ENCODE measurements around the gene AUP1. TPM values are rescaled to one million over a fixed set of nuclear protein-coding genes. Genes with fewer than 3 reads are reported as not detected.

Gene AUP1
- total RNA-seq, 1 experiment from 2014 or later, result 91.5 TPM

GRCh38 chr2:74533464-74533863 is 4.0 kb upstream of the AUP1 start:
- Histone ChIP-seq H3K27me3 (ENCODE audit: insufficient read depth, low read length) (no peaks in the 10 kb centered on the region), H3K23me2 (ENCODE audit: insufficient read length, low read depth, low read length, poor library complexity, severe bottlenecking) (peaks cover 15% of the 10 kb centered on the region), H2BK20ac (ENCODE audit: low read depth, low read length, poor library complexity, severe bottlenecking) (no peak overlapping the region), H4K20me1 (ENCODE audit: control insufficient read depth, insufficient read depth, insufficient read length) (no peaks in the 10 kb centered on the region), H3K18ac (ENCODE audit: insufficient read length, low read depth, low read length) (no peak overlapping the region), H4K8ac (replicated peaks; ENCODE audit: insufficient read length, low read depth, low read length) (no peak overlapping the region), H4K91ac (ENCODE audit: insufficient read length, low read depth, low read length) (no peak overlapping the region), H2BK120ac (ENCODE audit: low read depth, low read length, poor library complexity, severe bottlenecking) (no peak overlapping the region), H3K4ac (ENCODE audit: low read depth, low read length) (no peak overlapping the region), H3K14ac (ENCODE audit: insufficient read depth, low read length) (no peak overlapping the region), H3K9me3 (ENCODE audit: control insufficient read depth, low read depth, low read length) (no peaks in the 10 kb centered on the region), H3K79me2 (ENCODE audit: insufficient read depth, low read length) (peaks cover under 1% of the 10 kb centered on the region; the same call in 1 of the 2 replicates), H2BK12ac (ENCODE audit: insufficient read length, low read depth, low read length) (no peak overlapping the region), H3K79me1 (ENCODE audit: insufficient read depth, low read depth, low read length, poor library complexity, severe bottlenecking) (peaks cover under 1% of the 10 kb centered on the region), H4K5ac (ENCODE audit: insufficient read length, low read depth, low read length) (no peak overlapping the region), H3K56ac (ENCODE audit: insufficient read length, low read depth, low read length) (no peak overlapping the region), H2BK5ac (ENCODE audit: insufficient read length, low read length) (no peak overlapping the region), H2AFZ (ENCODE audit: low read length) (no peak overlapping the region), H3T11ph (ENCODE audit: low read length) (no peak overlapping the region), H3K9ac (ENCODE audit: extremely low read depth, insufficient read length, low read length) (no peak overlapping the region), H3K27ac (ENCODE audit: insufficient read length, low read depth, low read length) (no peak overlapping the region), H2BK15ac (ENCODE audit: low read depth, low read length) (no peak overlapping the region), H3K4me2 (ENCODE audit: insufficient read depth, insufficient read length, low read length) (no peak overlapping the region), H2AK5ac (ENCODE audit: insufficient read length, low read length) (no peak overlapping the region), H3K23ac (ENCODE audit: insufficient read length, low read depth, low read length) (no peak overlapping the region), H3K4me1 (ENCODE audit: insufficient read depth, low read length) (peaks cover under 1% of the 10 kb centered on the region; the same call in 1 of the 2 replicates)
- no peak overlapping the region for H3K4me3 Mint-ChIP-seq
- H3K9me3 Mint-ChIP-seq, result no peaks in the 10 kb centered on the region; a peak in 1 of 5 replicates
- DNase-seq, result no peak
- peaks cover 9 to 12% of the 10 kb centered on the region in 2 experiments for H3K4me1 Mint-ChIP-seq
- H3K36me3 Mint-ChIP-seq (ENCODE audit: insufficient read depth in 1 of 3, low read depth in 3 of 3), result peaks cover 4 to 39% (median 24%) of the 10 kb centered on the region in 3 experiments; a peak in 6 of 7 replicates
- H3K27ac Mint-ChIP-seq, result no peak overlapping the region
- H3K27me3 Mint-ChIP-seq (ENCODE audit: low read depth), result peaks cover 2% of the 10 kb centered on the region; the same call in 1 of the 2 replicates
- TF ChIP-seq, protein P1, sequence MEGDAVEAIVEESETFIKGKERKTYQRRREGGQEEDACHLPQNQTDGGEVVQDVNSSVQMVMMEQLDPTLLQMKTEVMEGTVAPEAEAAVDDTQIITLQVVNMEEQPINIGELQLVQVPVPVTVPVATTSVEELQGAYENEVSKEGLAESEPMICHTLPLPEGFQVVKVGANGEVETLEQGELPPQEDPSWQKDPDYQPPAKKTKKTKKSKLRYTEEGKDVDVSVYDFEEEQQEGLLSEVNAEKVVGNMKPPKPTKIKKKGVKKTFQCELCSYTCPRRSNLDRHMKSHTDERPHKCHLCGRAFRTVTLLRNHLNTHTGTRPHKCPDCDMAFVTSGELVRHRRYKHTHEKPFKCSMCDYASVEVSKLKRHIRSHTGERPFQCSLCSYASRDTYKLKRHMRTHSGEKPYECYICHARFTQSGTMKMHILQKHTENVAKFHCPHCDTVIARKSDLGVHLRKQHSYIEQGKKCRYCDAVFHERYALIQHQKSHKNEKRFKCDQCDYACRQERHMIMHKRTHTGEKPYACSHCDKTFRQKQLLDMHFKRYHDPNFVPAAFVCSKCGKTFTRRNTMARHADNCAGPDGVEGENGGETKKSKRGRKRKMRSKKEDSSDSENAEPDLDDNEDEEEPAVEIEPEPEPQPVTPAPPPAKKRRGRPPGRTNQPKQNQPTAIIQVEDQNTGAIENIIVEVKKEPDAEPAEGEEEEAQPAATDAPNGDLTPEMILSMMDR (conservative IDR thresholded peaks at IDR 0.05), result no peak
- no CpG with 5 or more reads among the region's 4 CpGs for WGBS (ENCODE audit: extremely low coverage, insufficient read length, low lambda C conversion rate)

Measured in H9 (cell line).